SKM-1 treated with dmso at 0.1 percent for 144 hours (cell line): ENCODE results near the gene RAB37.

Source experiments
- DNase-seq: peaks from one replicate; lab custom pipeline; 2025; ENCODE audit not compliant: unreplicated experiment; lab: John Stamatoyannopoulos, UW

Gene RAB37

GRCh38 chr17:74760404-74761105, 23.5 kb downstream of the RAB37 start:
- DNase-seq, result no peak

- DNase-seq, result no peak
Observed at GRCh38 chr17:74761419-74761818, 24.4 kb downstream of the RAB37 start.

GRCh38 chr17:74761931-74762330, 24.9 kb downstream of the RAB37 start:
- DNase-seq, result no peak

GRCh38 chr17:74763565-74764387, 26.7 kb downstream of the RAB37 start:
- no peak for DNase-seq

- DNase-seq, result no peak
Observed at GRCh38 chr17:74764751-74765286, 27.8 kb downstream of the RAB37 start.

- no peak for DNase-seq
Observed at GRCh38 chr17:74766413-74766812, 29.4 kb downstream of the RAB37 start.

GRCh38 chr17:74767111-74767516, 30.1 kb downstream of the RAB37 start:
- no peak for DNase-seq

- no peak for DNase-seq
Observed at GRCh38 chr17:74768069-74768762, 31.2 kb downstream of the RAB37 start.

- no peak for DNase-seq
Observed at GRCh38 chr17:74768763-74769114, 31.7 kb downstream of the RAB37 start.

- DNase-seq, result no peak
Observed at GRCh38 chr17:74769266-74769855, 32.3 kb downstream of the RAB37 start.

- no peak for DNase-seq
Observed at GRCh38 chr17:74769856-74770497, 32.9 kb downstream of the RAB37 start.

GRCh38 chr17:74770498-74771318, 33.7 kb downstream of the RAB37 start:
- peak; percentile 51 for DNase-seq

GRCh38 chr17:74771319-74771914, 34.4 kb downstream of the RAB37 start:
- DNase-seq, result no peak

GRCh38 chr17:74772053-74772452, 35.0 kb downstream of the RAB37 start:
- no peak for DNase-seq

- DNase-seq, result no peak
Observed at GRCh38 chr17:74773414-74773813, 36.4 kb downstream of the RAB37 start.

- no peak for DNase-seq
Observed at GRCh38 chr17:74773871-74774286, 36.8 kb downstream of the RAB37 start.

- no peak for DNase-seq
Observed at GRCh38 chr17:74775409-74776043, 38.5 kb downstream of the RAB37 start.

GRCh38 chr17:74776044-74776962, 39.2 kb downstream of the RAB37 start, which contains the start of gene NAT9:
Gene NAT9 (minus strand): TSS chr17:74776345. CDS start chr17:74775698, 647 bp downstream.
- DNase-seq, result peak; percentile 93
